Ovary (tissue), 9 donors: ENCODE data around the gene RNF223. TPM values are rescaled to one million over a fixed set of nuclear protein-coding genes. Genes with fewer than 3 reads are reported as not detected.

Experiments
- DNase-seq, 5 donors: peaks; one replicate each; pipeline ENCODE4 v3.0.0-alpha.2; 2019 to 2020
- H3K27ac ChIP-seq, 2 donors: fragments of 200-600 bp; one replicate each; pipeline versions ENCODE4 v1.5.1 to v1.8.0; 2019 to 2022
- H3K27me3 ChIP-seq: fragments of 200-600 bp; one replicate; pipeline ENCODE4 v1.8.0; 2022
- H3K36me3 ChIP-seq: fragments of 200-600 bp; sonication (generic); one replicate; pipeline ENCODE4 v1.5.1; 2019
- H3K4me1 ChIP-seq: one replicate; pipeline ENCODE4 v1.8.1; 2013; ENCODE audit warnings: mild to moderate bottlenecking, moderate library complexity; ENCODE audit not compliant: insufficient read depth
- H3K4me3 ChIP-seq: fragments of 200-600 bp; sonication (generic); one replicate; pipeline ENCODE4 v1.5.1; 2017
- H3K9me3 ChIP-seq, 2 donors: fragments of 200-600 bp in 1 of 2; sonication (generic) in 1 of 2; one replicate each; pipeline versions ENCODE4 v1.5.1 to v1.8.1; 2013 to 2019; ENCODE audit warnings: mild to moderate bottlenecking in 1 of 2, moderate library complexity in 1 of 2
- CTCF ChIP-seq, 3 donors: fragments of 450-650 bp in 2 of 3; fragments of 200-600 bp in 1 of 3; IDR thresholded peaks; one replicate each; pipeline versions ENCODE4 v1.5.1 to v1.8.0; 2016 to 2022; ENCODE audit warnings: antibody characterized with exemption in 3 of 3, mild to moderate bottlenecking in 1 of 3
- EP300 ChIP-seq: sonication (generic); formaldehyde crosslinking; IDR thresholded peaks from one replicate; pipeline ENCODE4 v1.6.1; 2017; ENCODE audit warnings: antibody characterized with exemption
- POLR2A ChIP-seq: fragments of 450-650 bp; IDR thresholded peaks from one replicate; pipeline ENCODE4 v1.6.1; 2017; ENCODE audit warnings: antibody characterized with exemption, mild to moderate bottlenecking, moderate library complexity
- WGBS, 3 donors: extraction: QIAGEN DNeasy Blood & Tissue Kit in 1 of 3; methylation state at CpG; one replicate each; pipeline versions ENCODE4 v1.1.5 to v1.1.7; 2013 to 2017; 5-methylcytosine and 5-hydroxymethylcytosine counted together
- intact Hi-C, 4 donors: fragments of 100-400 bp; cut with DNase I; formaldehyde crosslinking; loops; one replicate each; pipeline versions ENCODE4 v1.11.0 to v1.15.1; 2022 to 2023
- polyA plus RNA-seq, 2 donors: library from polyadenylated mRNA; stranded (reverse); fragments of 200-250 nt in 1 of 2; fragments of 350-450 nt in 1 of 2; fragmentation: Illumina TruSeq in 1 of 2; extraction: RNeasy Lipid Tissue Mini Kit (QIAGEN cat#74804) in 1 of 2; gene quantifications; one replicate each; pipeline ENCODE4 v1.2.3, GENCODE V29; 2013 to 2014
- total RNA-seq, 7 donors: library from RNA; depleted of rRNA in 2 of 7; stranded (reverse); fragments of >200 nt in 2 of 7; fragmentation: NEBNext Ultra II Directional in 3 of 7; extraction: Animal tissue kit (Norgen Biotek cat#: 25700) in 3 of 7; gene quantifications; one replicate each; pipeline versions ENCODE4 v1.1.0 to v1.2.4, GENCODE V29; 2016 to 2023
- donor health status: DM: no; HTN: no; CAD: no; lungs with moderate emphysema.
- donor health status: DM: no; HTN: no; CAD: no.
- donor health status: Bipolar disorder and iron deficiency.
- donor health status: DM: yes; HTN: yes; CAD: no.
- donor health status: DM: no; HTN: no; CAD: no.
- donor health status: DM: yes; HTN: yes; CAD: no.

The RNF223 gene
- total and polyA plus RNA-seq, 9 donors: 0.36 to 0.92 TPM; not detected in 7

GRCh38 chr1:1035291-1035943 lies 38.7 kb downstream of the RNF223 start:
- intact Hi-C loops: no loop called here
- Histone ChIP-seq H3K27ac (no peak overlapping the region), H3K36me3 (no peaks in the 10 kb centered on the region), H3K4me3 (no peak overlapping the region), H3K27me3 (no peaks in the 10 kb centered on the region), H3K4me1 (peaks cover 9% of the 10 kb centered on the region), H3K9me3 (no peaks in the 10 kb centered on the region)
- 91 to 95% (median 94%) methylated on average over 19 of the region's 19 CpGs for WGBS, 3 donors
- TF ChIP-seq EP300 (no peak), POLR2A (no peak), CTCF (IDR thresholded peaks at IDR 0.05) (no peak)
- DNase-seq: no peak

DNA sequence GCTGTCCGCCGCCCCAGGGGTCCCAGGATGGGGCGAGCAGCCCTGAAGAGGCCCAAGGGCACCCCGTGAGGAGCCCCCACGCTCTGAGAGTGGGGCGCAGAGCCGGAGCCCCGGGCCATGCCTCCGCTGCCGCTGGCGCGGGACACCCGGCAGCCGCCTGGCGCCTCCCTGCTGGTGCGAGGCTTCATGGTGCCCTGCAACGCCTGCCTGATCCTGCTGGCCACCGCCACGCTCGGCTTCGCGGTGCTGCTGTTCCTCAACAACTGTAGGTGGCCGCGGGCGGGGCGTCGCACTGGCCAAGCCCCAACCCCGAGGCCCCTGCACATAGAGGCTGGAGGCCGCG lies 39.7 kb downstream of the RNF223 start:
- Histone ChIP-seq H3K36me3 (no peaks in the 10 kb centered on the region), H3K4me1 (peaks cover 3% of the 10 kb centered on the region), H3K27ac (no peak overlapping the region), H3K4me3 (no peak overlapping the region), H3K27me3 (no peaks in the 10 kb centered on the region), H3K9me3 (no peaks in the 10 kb centered on the region)
- DNase-seq: no peak
- TF ChIP-seq CTCF (IDR thresholded peaks at IDR 0.05) (no peak), POLR2A (no peak), EP300 (no peak)
- intact Hi-C loops: no loop called here
- WGBS, 3 donors: 36 to 59% (median 44%) methylated on average over 20 to 30 of the region's 30 CpGs

GRCh38 chr1:1033731-1034438 lies 40.2 kb downstream of the RNF223 start:
- Histone ChIP-seq H3K27me3 (no peaks in the 10 kb centered on the region), H3K27ac (no peak overlapping the region), H3K36me3 (no peaks in the 10 kb centered on the region), H3K4me1 (peaks cover 3% of the 10 kb centered on the region), H3K4me3 (peak overlapping the region; percentile 12), H3K9me3 (no peaks in the 10 kb centered on the region)
- intact Hi-C loops: no loop called here
- no peak for TF ChIP-seq EP300
- TF ChIP-seq POLR2A: no peak
- no peak for TF ChIP-seq CTCF (IDR thresholded peaks at IDR 0.05)
- 2 to 5% (median 3%) methylated on average over 57 to 71 of the region's 71 CpGs for WGBS, 3 donors
- no peak for DNase-seq

DNA sequence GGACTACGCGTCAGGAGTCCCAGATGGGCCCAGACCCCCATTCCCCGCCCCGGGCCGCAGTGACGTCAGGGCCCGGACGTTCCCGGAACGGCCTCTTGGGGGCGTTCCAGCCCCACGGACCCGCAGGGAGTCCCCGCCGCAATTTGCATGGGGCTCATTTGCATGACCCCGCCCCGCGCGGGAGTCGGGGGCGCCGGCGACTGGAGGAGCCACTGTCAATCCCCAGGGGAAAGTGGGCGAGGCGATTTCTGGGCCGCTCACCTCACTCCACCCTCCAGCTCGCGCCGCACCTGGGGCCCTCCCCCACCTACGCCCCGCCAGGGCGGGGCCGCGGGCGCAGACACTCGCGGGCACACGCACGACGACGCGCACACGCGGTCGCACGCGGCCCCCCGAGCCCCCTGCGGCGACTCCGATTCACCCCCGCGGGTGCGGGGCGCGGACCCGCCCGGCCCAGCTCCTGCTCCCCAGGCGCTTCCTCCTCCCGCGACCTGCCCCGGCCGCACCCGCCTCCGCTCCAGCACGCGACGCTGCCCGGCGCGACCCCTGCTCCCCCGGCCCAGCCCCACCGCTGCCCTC lies 41.0 kb downstream of the RNF223 start:
- WGBS, 3 donors: 1 to 5% (median 1%) methylated on average over 48 to 73 of the region's 73 CpGs
- H3K27ac ChIP-seq: no peak overlapping the region
- DNase-seq: peak; percentile 66 to 83 (median 74)
- no peaks in the 10 kb centered on the region for H3K27me3 ChIP-seq
- H3K36me3 ChIP-seq: no peaks in the 10 kb centered on the region
- TF ChIP-seq POLR2A (no peak), CTCF (IDR thresholded peaks at IDR 0.05) (peak; percentile 25 to 71 (median 38)), EP300 (no peak)
- H3K9me3 ChIP-seq: no peaks in the 10 kb centered on the region
- H3K4me1 ChIP-seq: peaks cover 3% of the 10 kb centered on the region
- peak overlapping the region; percentile 13 for H3K4me3 ChIP-seq
- intact Hi-C loops: no loop called here
